ENCODE data around the gene NUDT16L1.
A peak's percentile ranks its signal among the peaks of the same experiment; 100 is the strongest.
"Not testable (repeated sequence)": the region's sequence is repeated elsewhere in the genome, so short reads cannot be mapped to it uniquely, and the experiment has no call there.

- not testable (repeated sequence) for TF ChIP-seq POLR2A (IDR thresholded peaks at IDR 0.05)
- TF ChIP-seq CTCF (IDR thresholded peaks at IDR 0.05 in 4 of 5, conservative IDR thresholded peaks at IDR 0.05 in 1 of 5), result peak; percentile 46 to 80 (median 63)
These were observed 42.8 kb upstream of the NUDT16L1 start for GRCh38 chr16:4650443-4651074.
